ENCODE data around the gene BMP7.

- no peak for TF ChIP-seq CTCF (IDR thresholded peaks at IDR 0.05)
- no peak for TF ChIP-seq POLR2A (IDR thresholded peaks at IDR 0.05)
Observed at GRCh38 chr20:57244221-57244585, 22.2 kb downstream of the BMP7 start.

Measured in adrenal gland (tissue), 5 donors.